Measurements from ENCODE around the gene ASPG.

The ASPG gene

DNA sequence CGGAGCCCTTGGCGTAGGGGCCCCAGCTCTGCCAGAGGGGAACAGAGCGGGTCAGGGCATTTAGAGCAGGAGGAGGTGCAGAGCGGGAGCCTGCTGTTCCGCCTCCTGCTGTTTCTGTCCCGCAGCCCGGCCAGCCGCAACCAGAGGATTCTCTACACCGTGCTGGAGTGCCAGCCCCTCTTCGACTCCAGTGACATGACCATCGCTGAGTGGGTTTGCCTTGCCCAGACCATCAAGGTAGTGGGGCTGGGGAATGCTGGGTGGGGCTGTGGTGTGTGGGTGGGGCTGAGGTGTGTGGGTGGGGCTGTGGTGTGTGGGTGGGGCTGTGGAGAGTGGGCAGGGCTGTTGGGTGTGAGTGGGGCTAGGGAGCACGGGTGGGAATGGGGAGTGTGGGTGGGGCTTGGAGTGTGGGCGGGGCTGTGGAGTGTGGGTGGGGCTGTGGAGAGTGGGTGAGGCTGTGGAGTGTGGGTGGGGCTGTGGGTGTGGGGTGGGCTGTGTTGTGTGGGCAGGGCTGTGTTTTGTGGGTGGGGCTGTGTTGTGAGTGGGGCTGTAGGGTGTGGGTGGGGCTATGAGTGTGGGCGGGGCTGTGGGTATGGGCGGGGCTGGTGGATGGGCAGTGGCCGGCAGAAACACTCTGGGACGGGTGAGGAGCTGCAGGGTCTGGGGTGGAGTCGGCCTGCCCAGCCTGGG lies 8.0 kb downstream of the ASPG start:
- H3K27ac ChIP-seq, result no peak overlapping the region
- TF ChIP-seq, protein P1, sequence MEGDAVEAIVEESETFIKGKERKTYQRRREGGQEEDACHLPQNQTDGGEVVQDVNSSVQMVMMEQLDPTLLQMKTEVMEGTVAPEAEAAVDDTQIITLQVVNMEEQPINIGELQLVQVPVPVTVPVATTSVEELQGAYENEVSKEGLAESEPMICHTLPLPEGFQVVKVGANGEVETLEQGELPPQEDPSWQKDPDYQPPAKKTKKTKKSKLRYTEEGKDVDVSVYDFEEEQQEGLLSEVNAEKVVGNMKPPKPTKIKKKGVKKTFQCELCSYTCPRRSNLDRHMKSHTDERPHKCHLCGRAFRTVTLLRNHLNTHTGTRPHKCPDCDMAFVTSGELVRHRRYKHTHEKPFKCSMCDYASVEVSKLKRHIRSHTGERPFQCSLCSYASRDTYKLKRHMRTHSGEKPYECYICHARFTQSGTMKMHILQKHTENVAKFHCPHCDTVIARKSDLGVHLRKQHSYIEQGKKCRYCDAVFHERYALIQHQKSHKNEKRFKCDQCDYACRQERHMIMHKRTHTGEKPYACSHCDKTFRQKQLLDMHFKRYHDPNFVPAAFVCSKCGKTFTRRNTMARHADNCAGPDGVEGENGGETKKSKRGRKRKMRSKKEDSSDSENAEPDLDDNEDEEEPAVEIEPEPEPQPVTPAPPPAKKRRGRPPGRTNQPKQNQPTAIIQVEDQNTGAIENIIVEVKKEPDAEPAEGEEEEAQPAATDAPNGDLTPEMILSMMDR (IDR thresholded peaks at IDR 0.05), result no peak
- no peak overlapping the region for H3K4me3 ChIP-seq
- DNase-seq (ENCODE audit: low spot score), result no peak

DNA sequence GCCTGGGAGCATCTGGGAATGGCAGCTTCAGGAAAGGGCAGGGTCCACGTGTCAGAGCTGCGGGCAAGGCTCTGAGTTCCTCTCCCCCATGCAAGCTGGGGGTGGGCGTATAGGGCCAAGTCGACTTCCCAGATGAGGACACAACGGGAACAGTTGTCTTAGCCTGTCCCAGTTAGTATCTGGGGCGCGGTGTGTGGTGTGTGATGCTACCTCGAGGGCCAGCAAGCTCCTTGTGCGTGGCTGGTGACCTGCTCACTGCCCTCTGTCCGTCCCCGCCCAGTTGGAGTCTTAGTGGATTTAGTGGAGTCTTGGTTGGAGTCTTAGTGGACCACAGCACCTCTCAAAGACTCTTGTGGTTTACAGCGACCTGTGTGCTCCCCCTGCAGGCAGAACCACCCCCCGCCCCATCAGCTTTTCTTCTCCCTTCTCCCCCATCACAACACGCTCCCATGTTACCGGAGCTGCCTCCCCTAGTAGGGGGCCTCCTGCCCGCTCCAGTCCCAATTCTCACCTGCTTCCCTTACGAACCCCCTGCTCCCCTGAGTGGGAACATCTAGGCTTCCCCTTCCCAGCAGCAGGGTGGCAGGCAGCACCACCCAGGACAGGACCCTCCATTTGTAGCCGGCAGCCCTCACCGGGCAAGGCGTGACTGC lies 8.7 kb downstream of the ASPG start:
- no peak for DNase-seq (ENCODE audit: low spot score)
- Histone ChIP-seq H3K27ac (no peak overlapping the region), H3K4me3 (no peak overlapping the region)
- TF ChIP-seq, protein P1 (IDR thresholded peaks at IDR 0.05), result no peak

DNA sequence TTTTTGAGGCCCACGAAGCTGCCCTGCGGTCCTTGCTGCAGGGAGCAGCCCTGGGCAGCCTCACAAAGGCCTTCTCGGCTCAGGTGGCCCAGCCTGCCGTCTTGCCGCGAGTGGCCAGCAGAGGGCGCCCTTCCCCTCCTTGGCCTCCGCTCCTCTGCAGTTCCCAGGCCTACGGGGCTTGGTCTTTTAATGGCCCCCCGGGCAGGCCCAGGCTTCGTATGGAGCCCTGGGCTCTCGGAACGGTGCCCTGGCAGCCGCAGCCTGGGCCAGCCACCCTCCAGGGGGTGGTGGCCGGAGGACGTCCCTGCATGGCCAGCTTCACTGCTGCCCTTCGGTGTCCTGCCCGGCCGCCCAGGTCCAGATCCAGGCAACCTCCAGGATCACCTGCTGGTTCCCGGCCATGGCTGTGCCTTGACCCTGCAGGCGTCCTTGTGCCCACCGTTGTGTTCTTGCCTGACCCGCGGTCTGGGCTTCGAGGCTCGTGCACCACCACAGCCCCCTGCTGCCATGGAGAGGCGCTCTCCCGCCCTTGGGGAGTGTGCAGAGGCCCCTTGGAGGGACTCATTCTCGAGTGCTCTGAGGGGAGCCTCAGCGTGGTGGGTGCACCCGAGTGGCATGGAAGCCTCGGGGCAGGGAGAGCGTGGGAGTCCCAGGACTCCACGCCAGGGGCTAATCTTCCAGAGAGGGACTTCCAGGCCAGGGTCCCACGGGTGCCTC lies 9.4 kb downstream of the ASPG start:
- Histone ChIP-seq H3K4me3 (no peak overlapping the region), H3K27ac (no peak overlapping the region)
- DNase-seq (ENCODE audit: low spot score), result no peak
- TF ChIP-seq, protein P1 (IDR thresholded peaks at IDR 0.05), result peak; percentile 74

DNA sequence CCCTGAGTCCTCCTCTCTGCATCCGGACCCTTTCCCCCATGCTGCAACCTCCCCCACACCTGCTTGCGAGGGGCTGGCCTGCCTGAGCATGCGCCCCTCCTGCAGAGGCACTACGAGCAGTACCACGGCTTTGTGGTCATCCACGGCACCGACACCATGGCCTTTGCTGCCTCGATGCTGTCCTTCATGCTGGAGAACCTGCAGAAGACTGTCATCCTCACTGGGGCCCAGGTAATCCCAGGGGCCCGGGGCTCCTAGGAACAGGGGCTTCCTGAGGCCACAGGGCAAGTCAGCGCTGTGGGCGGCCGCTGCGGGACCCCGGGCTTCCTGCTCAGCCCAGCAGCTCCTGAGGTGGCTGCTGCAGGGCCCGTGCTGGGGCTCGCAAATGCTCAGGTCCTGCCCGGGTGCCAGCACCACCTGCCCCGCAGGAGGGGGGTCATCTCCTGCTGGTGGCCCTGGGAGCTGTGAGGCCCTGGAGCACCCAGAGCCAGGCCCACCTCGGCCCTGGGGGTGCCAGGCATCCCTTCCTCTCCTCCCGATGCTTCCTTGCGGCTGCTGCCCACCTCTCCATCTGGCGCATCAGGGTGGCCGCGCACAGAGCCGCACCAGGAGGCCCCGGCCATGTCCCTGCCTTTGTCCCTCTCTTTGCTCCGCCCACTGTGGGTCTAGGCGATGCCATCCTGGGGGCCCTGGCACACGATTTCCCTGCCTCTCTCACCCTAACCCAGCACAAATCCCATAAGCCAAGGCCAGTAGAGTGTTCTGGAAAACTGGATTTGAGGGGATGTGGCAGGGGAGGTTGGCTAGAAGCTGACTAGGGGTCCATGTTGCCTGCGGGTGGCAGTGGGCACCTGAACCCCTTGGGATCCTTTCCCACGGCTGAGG lies 10.2 kb downstream of the ASPG start:
- DNase-seq (ENCODE audit: low spot score), result no peak
- no peak overlapping the region for H3K27ac ChIP-seq
- no peak overlapping the region for H3K4me3 ChIP-seq
- TF ChIP-seq, protein P1 (IDR thresholded peaks at IDR 0.05), result no peak

- TF ChIP-seq, protein P1 (IDR thresholded peaks at IDR 0.05), result no peak
These were observed 10.8 kb downstream of the ASPG start for GRCh38 chr14:104096318-104096717.

DNA sequence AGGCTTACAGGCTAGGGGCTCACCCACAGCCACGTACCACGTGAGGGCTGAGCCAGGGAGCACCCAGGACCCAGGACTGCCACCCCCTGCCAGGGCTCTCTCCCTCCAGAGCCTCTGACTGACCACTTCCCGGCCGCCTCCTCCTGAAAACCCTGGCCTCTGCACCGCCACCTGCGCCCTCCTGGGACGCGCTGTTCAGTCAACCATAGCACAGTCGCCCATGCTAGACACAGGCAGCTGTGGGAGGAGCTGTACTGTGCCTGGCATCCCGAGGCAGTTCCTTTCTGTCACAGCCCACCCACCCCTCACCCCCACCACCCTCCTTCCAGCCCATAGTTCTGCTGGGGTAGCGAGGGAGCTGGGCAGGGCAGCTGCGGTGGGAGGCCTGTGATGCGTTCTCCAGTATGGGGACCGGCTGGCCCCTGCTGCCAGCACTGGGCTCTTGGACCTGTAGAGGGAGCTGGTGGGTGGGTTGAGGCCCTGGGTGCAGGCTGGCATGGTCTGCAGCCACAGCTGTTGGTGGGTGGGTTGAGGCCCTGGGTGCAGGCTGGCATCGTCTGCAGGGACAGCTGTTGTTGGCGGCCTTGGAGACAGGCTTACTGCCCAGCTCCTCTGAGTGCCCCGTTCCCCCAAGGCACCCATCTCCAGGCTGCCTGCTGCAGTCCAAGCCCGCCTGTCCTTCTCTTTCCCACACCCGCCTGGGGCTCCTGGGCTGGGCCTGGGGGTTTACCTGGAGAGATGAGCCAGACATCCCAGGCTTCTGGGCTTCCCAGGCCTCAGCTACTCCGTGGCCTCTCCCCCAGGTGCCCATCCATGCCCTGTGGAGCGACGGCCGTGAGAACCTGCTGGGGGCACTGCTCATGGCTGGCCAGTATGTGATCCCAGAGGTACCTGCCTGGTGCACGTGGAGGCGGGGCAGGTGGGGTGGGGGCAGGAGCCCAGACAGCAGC lies 11.5 kb downstream of the ASPG start:
- H3K27ac ChIP-seq, result no peak overlapping the region
- no peak overlapping the region for H3K4me3 ChIP-seq
- DNase-seq (ENCODE audit: low spot score), result no peak
- TF ChIP-seq, protein P1 (IDR thresholded peaks at IDR 0.05), result no peak

More at GRCh38 chr14:104096318-104096717, 10.8 kb downstream of the ASPG start:
- Histone ChIP-seq H3K27ac (no peak overlapping the region), H3K4me3 (no peak overlapping the region)
- DNase-seq (ENCODE audit: low spot score), result no peak
